Amniotic epithelial cell (primary cell): ENCODE measurements around the gene ANKS3.
A peak's percentile ranks its signal among the peaks of the same experiment; 100 is the strongest.

ENCODE experiments used
- DNase-seq: peaks from one replicate; pipeline ENCODE4 v3.0.0-alpha.2; 2010; ENCODE audit warnings: low read depth

The ANKS3 gene

DNA sequence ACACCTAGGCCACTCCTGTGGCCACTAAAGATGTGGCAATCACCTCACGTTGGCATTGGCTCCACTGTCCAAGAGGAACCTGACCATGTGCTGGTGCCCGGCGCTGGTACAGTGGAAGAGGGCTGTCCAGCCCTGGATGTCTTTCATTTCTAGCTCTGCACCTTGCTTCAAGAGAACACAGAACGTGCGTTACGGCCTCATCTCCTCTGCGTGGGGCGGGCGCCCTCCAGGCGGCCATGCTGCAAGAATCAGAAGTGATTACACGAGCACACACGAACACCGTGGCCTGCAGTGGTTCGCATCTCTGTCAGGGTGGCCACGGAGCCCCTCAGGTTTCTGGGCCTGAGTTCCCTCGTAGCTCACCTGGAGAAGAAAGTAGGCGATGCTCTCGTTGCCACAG is 7.5 kb downstream of the ANKS3 start:
- DNase-seq = no peak

DNA sequence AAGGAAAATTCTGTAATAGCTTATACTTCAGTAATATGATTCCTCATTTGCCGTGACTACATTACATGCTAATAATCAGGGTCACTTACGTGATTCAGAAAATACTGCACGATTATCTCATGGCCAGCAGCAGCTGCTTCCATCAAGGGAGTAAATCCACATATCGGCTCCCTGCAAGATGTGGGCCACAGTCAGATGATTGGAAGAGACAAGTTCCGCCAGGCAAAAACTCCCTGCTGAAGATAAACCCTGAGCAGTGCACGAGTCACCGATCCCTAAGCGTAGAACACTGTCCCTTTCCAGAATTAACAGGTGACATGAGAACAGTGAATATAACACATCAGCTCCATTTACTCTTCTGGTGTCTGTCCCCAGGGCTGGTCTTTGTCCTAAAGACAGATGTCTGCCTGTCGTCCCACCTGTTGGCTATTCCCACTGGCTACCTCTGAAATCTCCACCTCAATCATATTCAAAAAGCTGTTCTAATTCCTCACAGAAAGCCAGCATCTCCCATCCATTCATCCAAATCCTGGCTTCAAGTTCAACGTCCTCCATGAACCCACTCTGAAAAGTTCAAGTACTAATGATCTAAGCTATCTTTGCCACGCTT is 9.3 kb downstream of the ANKS3 start:
- DNase-seq = no peak

- DNase-seq = peak; percentile 22
Observed at GRCh38 chr16:4723071-4723767, 10.9 kb downstream of the ANKS3 start.

GRCh38 chr16:4718466-4718865 is 15.6 kb downstream of the ANKS3 start:
- DNase-seq = no peak

GRCh38 chr16:4714996-4715395 is 19.1 kb downstream of the ANKS3 start:
- DNase-seq = no peak

- no peak for DNase-seq
Observed at GRCh38 chr16:4713663-4714501, 20.2 kb downstream of the ANKS3 start.

- DNase-seq = peak; percentile 58
Observed at GRCh38 chr16:4709481-4709880, 24.6 kb downstream of the ANKS3 start.

- no peak for DNase-seq
Observed at GRCh38 chr16:4706871-4707270, 27.2 kb downstream of the ANKS3 start.

DNA sequence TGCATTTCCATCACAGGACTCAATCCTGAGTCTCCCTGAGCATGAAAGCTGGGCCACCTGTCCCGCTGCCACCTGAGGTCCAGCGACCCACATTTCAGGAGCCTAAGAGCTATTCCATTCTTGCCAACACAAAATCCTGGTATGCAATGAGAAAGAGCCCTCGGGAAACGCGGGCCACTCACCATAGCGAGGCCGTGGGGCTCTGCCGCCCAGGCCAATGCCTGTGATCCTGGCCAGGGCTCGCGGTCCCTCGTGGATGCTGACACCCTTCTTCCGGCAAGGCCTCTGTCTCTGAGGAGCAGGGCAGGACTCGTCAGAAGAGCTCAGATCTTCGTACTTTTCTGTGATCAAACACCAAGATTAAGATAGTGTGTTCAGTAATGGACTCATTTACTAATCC is 29.2 kb downstream of the ANKS3 start:
- DNase-seq = no peak

DNA sequence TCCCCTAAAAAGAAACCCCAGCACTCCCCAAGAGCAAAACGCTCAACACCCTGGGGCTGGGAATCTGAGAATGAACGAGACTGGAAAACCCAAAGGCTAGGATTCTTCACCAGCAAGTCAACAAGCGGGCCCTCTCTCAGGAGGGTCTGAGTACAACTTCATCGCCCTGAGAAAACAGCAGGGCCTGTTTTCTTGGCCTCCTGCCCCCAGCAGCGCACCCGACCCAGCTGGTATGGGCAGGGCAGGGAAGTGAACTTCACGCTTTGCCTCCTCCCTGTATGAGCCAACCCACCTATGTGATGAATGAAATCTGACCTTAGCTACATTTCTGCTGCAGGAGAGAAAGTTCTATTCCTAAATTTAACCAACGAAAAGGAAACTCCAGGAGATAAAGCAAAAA is 29.6 kb downstream of the ANKS3 start:
- no peak for DNase-seq

DNA sequence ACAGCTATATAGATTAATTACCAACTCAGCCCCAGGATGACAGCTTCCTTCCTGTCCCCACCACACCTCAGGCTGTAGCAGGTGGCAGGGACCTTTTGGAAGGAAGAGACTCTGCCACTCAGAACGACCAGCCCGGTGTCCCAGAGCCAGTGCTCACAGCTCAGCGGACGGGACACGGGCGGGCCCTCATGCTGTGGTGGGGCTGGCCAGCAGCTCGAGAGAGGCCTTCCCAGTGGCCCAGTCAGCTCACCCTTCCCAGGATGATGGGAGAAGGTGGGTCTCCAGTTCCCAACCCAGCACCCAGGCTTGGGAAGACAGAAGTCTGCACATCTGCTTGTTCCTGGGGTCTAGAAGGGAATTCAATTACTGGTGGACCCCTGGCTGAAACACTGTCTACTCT is 30.2 kb downstream of the ANKS3 start:
- DNase-seq = no peak

DNA sequence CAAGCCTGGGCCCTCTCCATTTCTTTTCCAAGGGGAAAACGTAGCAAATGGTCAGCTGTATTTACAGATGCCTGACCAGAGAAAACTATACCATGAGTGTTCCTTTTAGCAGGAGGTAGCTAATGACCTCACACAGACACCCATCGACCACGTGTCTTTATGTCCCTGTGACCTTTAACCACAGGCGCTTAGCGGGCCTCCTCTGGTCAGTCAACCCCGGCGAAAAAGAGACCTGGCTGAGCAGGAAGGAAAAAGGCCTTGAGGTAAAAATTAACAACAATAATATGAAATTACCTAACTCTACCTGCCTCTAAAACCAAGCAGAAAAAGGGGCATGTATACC is 31.6 kb downstream of the ANKS3 start:
- DNase-seq = no peak

DNA sequence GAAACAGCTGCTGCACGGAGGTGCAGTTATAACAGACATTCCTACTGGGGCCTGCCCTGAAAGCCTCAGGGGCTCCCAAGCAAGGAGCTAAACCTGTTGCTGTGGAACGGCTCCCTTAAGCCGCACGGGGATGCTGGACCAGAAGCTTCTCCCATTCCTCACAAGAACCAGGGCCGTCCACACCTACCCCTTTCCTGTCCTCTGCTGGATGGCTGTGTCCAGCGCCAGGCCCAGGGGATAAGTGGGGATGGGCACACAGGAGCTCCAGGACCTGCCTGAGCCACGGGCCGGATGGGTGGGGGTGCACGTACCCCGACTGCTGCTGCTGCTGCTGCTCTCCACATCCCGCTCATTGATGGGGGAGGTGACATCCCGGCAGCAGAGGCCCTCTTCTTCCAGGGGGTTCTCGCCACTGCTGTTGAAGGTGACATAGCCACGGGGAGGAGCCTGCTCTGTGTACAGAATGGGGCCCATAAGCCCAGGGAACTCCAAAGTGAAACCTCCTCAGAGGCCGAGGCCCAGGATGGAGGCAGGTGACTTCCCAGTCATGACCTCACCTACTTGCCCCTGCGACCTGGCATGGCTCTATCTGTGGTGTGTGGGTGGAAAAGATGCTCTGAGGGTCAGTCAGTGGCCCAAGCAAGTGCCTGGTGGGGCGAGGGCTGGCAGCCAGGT is 32.1 kb downstream of the ANKS3 start:
- DNase-seq = no peak

DNA sequence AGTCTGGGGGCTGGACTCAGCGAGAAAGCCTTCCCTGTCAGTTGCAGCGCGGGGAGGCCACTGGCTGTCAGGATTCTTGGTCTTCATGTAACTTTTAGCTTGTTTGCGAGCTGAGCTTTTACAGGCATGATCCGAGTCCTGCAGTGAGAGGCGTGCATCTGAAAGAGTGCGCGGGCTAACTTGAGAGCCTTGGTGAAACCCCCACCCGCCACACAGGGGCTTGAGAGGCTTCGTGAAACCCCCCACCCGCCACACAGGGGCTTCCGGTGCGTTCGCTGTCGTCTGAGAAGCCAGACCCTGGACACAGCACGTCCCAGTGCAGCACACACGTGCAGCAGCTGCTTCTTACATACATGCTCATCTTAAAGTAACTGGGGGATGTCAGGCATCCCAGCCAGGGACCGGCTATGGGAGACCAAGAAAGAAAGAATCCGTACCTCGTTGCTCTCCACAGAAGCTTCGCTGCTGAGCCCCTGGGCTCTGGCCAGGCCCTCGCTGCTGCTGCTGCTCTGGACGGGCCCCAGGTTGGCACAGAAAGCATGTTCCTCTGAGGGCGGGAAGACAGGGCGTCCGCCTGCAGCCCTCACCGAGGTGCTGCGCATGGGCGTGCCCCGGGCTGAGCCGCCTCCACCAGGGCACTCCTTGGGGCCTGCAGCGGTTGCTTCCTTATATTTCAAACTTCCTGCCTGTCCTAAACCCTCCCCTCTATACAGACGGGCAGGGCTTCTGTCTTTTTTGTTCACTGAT is 32.9 kb downstream of the ANKS3 start:
- no peak for DNase-seq

GRCh38 chr16:4700380-4700996 is 33.6 kb downstream of the ANKS3 start:
- no peak for DNase-seq

- DNase-seq = no peak
Observed at GRCh38 chr16:4699046-4699556, 35.0 kb downstream of the ANKS3 start.

DNA sequence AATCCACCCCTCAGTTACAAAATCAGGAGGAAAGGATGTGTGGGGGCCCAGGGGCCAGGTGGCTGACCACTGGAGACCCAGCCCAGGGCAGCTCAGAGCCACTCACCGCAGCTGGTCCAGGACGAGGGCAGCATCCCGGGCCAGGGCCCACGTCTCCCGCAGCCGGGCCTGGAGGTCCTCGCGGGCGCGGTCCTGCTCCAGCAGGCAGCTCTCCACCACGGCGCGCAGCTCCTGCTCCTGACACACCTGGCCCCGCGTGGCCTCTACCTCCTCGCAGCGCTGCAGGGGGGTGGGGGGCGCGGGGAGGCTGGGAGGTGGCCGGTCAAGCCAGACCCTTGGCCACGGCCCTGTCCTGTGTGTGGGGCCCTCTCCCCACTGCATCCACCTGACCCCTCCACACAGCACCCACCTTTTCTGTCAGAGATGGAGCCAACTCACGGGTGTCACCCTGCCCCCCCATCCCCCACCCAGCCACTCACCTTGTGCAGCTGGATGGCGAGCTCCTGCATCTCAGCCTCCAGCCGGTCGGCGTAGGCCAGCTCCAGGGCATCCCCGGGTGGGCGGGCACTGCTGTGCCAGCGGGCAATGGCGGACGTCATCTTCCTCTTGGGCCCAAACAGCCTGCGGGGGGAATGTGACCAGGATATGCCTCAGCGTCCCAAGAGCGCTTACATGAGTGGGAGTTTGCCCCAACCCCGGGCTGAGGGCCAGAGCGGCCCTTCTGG is 35.6 kb downstream of the ANKS3 start:
- DNase-seq = no peak

GRCh38 chr16:4697848-4698291 is 36.2 kb downstream of the ANKS3 start:
- no peak for DNase-seq

DNA sequence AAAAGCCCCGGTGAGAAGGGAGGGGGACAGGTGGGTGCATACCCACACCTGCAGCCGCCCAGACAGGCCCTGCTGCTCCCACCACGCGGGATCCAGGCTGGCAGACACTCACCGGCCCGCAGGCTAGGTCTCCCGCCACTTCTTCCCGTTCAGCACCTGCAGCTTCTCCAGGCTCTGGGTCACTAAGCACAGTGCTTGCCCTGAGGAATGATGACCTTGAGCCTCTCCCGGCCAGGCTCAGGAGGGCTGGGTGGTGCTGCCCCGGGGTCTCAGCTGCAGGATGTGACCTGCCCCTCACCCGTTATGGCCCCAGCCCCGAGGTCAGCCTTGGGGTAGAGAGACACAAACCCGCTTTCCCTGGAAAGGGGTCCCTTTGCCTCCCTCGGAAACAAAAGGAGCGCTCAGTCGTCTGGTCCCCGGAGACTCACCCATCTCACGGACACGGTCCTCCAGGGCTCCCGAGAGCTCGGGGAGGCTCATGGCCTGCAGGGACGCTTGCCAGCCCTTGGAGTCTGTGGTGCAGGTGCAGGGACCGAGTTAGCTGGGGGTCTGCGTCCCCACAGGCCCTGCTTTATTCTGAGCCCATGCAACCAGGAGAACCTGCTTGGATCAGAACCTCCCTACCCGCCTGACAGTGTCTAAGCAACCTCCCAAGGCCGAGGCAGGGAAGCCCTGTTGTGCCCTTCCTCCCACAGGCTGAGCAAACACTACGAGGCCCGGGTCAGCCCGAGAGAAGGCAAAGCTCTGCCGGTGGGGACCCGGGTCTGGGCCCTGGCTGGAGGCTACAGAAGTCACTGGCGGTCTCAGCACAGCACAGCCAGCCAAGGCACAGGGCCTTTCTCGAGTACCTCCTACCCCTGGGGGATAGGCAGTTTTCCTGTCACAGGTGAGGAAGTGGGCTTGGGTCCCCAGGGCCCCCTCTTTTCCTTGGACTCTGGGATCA is 36.9 kb downstream of the ANKS3 start:
- no peak for DNase-seq
